ENCODE results near the gene KCNIP1.

KCNIP1 gene

DNA sequence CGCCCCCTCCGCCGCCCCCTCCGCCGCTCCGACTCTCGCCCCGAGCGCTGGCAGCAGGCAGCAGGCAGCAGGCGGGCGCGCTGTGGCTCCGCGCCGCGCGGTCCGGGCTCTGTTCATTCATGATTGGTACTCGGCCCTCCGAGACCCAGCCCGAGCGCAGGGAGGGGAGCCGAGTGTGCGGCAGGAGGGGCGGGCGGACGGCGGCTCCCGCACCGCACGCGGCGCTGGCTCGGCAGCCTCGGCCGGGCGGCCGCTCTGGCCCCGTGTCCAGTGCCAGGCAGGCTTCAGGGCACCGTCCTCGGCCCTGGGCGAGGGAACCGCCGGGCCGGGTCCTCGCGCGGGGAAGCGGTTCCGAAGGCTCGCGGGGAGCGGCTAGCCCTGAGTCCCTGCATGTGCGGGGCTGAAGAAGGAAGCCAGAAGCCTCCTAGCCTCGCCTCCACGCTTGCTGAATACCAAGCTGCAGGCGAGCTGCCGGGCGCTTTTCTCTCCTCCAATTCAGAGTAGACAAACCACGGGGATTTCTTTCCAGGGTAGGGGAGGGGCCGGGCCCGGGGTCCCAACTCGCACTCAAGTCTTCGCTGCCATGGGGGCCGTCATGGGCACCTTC lies at the start of gene KCNIP1:
Gene KCNIP1, plus strand, starts transcription at position 31 of the 607 bp plus-strand sequence.
- Mint-ChIP-seq H3K9me3 (no peaks in the 10 kb centered on the region), H3K36me3 (ENCODE audit: low read depth) (no peaks in the 10 kb centered on the region), H3K27ac (no peak within 1 kb of the TSS), H3K4me1 (ENCODE audit: low read depth) (no peaks in the 10 kb centered on the region), H3K4me3 (no peak within 1 kb of the TSS), H3K27me3 (ENCODE audit: low read depth) (peaks cover 55% of the 10 kb centered on the region)

DNA sequence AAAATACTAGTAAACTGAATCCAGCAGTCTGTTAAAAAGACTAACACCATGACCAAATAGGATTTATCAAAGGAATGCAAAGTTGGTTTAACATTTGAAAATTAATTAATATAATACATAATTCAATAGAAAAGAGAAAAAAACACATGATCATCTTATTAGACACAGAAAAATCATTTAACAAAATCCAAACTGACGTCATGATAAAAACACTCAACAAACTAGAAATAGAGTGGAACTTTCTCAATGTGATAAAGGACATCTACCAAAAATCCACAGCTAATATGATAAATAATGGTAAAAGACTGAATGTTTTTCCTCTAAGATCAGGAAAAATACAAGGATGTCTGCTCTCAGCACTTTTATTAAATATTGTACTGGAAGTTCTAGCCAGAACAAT lies 40.4 kb upstream of the KCNIP1 start:
- no peak overlapping the region for H3K4me3 Mint-ChIP-seq
- no peak overlapping the region for H3K27ac Mint-ChIP-seq
- H3K4me1 Mint-ChIP-seq (ENCODE audit: low read depth), result no peaks in the 10 kb centered on the region
- H3K27me3 Mint-ChIP-seq (ENCODE audit: low read depth), result peaks cover 23% of the 10 kb centered on the region
- no peaks in the 10 kb centered on the region for H3K9me3 Mint-ChIP-seq
- H3K36me3 Mint-ChIP-seq (ENCODE audit: low read depth), result no peaks in the 10 kb centered on the region

DNA sequence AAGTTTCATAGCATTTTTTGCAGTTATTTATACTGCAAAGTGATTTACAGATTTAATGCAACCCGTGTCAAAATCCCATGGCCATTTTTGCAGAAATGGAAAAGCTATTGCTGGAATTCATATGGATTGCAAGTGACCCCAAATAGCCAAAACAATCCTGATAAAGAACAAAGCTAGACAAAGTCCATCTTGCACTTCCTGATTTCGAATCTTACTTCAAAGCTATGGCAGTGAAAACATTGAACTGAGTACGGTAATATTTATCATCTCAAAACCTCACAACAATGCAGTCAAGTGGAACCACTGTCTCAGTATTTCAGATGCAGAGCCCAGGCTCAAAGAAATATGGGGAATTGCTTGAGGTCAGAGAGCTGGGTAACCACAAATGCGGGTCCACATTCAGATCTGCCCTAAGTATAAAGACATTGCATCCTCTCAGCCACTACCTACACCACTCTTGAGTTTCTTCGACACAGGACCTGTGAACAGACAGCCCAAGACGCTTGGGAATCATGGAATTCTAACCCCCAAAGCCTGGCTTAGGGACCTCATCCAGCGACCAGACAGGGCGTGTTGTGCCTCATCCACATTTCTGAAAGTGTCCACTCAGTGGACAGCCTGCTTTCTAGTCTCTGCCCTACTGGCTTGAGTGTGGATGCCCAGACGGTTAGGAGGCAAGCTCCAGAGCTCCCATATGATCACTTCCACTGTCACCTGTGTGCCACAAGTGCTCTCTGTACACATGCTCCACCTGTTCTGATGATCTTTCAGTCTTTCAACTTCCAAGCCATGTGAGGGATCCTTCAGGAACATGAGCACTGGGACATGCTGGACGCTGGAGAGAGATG lies 39.3 kb upstream of the KCNIP1 start:
- Mint-ChIP-seq H3K4me1 (ENCODE audit: low read depth) (no peaks in the 10 kb centered on the region), H3K9me3 (no peaks in the 10 kb centered on the region), H3K4me3 (no peak overlapping the region), H3K27ac (no peak overlapping the region), H3K36me3 (ENCODE audit: low read depth) (no peaks in the 10 kb centered on the region), H3K27me3 (ENCODE audit: low read depth) (peaks cover 17% of the 10 kb centered on the region)

DNA sequence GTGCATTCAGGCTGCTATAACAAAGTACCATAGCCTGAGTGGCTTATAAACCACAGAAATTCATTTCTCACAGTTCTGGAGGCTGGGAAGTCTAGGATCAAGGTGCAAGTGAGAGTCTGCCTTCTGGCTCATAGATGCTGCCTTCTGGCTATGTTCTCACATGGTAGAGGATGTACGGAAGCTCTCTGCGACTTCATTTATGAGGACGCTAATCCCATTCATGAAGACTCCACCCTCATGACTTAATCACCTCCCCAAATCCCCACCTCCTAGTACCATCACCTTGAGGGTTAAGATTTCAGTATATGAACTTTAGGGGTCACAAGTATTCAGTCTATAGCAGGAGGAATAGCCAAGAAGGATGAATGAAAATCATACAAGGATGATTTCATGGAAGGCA lies 37.3 kb upstream of the KCNIP1 start:
- peaks cover 11% of the 10 kb centered on the region for H3K27me3 Mint-ChIP-seq (ENCODE audit: low read depth)
- no peak overlapping the region for H3K4me3 Mint-ChIP-seq
- no peaks in the 10 kb centered on the region for H3K9me3 Mint-ChIP-seq
- H3K27ac Mint-ChIP-seq, result no peak overlapping the region
- no peaks in the 10 kb centered on the region for H3K4me1 Mint-ChIP-seq (ENCODE audit: low read depth)
- no peaks in the 10 kb centered on the region for H3K36me3 Mint-ChIP-seq (ENCODE audit: low read depth)

DNA sequence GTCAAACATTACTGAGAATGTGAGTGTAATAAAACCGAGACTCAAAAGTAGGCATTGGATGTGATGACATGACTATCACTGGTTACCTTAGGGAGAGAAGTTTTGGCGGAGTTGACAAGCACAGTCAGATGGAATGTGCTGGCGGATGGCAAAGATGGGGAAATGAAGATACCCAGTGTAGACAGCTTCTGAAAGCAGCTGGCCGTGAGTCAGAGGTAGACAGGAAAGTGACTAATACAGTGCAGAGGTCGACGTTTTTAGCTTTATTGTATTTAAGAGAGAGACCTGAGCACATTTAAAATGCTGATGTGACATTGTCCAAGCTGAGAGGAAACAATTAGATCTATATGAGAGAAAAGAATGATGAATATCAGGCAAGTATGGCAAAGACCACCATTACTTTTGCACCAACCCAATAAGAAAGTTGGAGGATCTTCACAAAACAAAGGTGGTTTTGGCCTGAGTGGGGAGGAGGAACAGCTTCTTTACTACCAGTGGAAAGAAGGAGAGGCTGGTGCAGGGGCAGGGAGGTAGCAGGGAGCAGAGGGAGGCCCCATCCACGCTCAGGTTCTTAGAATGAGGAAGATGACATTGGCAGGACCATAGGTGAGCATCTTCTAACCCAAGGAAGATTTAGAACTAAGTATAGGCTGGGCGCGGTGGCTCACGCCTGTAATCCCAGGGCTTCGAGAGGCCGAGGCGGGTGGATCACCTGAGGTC lies 36.7 kb upstream of the KCNIP1 start:
- no peaks in the 10 kb centered on the region for H3K4me1 Mint-ChIP-seq (ENCODE audit: low read depth)
- H3K9me3 Mint-ChIP-seq, result no peaks in the 10 kb centered on the region
- no peaks in the 10 kb centered on the region for H3K36me3 Mint-ChIP-seq (ENCODE audit: low read depth)
- no peak overlapping the region for H3K4me3 Mint-ChIP-seq
- H3K27me3 Mint-ChIP-seq (ENCODE audit: low read depth), result peaks cover 11% of the 10 kb centered on the region
- H3K27ac Mint-ChIP-seq, result no peak overlapping the region

DNA sequence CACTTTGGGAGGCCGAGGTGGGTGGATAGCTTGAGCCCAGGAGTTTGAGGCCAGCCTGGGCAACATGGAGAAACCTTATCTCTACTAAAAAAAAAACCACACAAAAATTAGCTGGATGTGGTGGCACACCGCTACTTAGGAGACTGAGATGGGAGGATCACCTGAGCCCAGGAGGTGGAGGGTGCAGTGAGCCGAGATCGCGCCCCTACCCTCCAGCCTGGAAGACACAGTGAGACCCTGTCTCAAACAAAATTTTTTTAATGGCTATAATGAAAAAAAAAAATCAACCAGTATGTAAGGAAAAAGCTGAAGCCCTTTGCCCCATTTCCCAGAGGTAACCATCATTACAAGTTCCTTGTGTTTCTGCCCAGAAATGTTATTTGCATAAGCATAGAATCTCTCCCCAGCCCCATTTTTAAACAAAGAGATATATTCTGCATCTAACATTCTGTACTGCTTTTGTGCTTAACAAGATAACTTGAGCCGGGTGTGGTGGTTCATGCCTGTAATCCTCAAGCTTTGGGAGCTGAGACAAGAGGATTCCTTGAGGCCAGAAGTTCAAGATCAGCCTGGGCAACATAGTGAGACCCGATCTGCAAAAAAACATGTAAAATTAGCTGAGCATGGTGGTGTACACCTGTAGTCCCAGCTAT lies 35.1 kb upstream of the KCNIP1 start:
- Mint-ChIP-seq H3K36me3 (ENCODE audit: low read depth) (no peaks in the 10 kb centered on the region), H3K27me3 (ENCODE audit: low read depth) (peaks cover 11% of the 10 kb centered on the region), H3K9me3 (no peaks in the 10 kb centered on the region), H3K27ac (no peak overlapping the region), H3K4me1 (ENCODE audit: low read depth) (no peaks in the 10 kb centered on the region), H3K4me3 (no peak overlapping the region)

DNA sequence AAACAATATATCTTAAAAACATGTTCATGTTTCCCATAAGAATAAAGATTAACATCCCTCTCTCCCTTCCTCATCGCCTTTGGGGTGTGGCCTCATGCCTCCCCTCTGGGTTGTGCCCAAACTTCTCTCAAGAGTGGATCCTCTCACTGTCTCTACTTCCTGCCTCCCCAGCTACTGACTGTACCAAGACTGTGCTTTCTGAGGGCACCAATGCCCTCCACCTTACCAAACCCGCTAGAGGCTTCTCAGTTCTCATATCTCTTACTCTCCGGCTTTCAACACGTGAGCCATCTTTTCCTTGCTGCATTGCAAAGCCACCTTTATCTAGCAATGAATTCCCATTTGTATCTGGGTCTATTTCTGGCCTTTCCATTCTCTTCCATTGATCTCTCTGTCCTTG lies 34.4 kb upstream of the KCNIP1 start:
- Mint-ChIP-seq H3K36me3 (ENCODE audit: low read depth) (no peaks in the 10 kb centered on the region), H3K4me3 (no peak overlapping the region), H3K27ac (no peak overlapping the region), H3K27me3 (ENCODE audit: low read depth) (peaks cover 11% of the 10 kb centered on the region), H3K4me1 (ENCODE audit: low read depth) (no peaks in the 10 kb centered on the region), H3K9me3 (no peaks in the 10 kb centered on the region)

DNA sequence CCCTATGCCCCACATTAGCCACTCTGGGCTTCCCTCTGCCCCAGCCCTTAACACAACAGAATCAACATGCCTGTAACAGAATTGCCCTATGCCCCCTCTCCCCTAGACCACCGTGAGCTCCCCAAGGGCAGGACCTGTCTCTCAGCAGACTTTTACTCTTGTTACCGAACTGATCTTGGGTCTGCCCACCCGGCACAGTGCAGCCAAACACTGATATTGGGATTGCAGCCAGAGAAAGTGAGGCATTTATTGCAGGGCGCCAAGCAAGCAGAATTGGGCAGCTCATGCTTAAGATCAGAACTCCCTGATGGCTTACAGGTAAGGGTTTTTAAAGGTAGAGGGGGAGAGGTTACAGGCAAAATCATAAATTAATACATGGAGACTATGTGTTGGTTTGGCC lies 33.5 kb upstream of the KCNIP1 start:
- H3K9me3 Mint-ChIP-seq, result no peaks in the 10 kb centered on the region
- no peak overlapping the region for H3K4me3 Mint-ChIP-seq
- no peak overlapping the region for H3K27ac Mint-ChIP-seq
- H3K4me1 Mint-ChIP-seq (ENCODE audit: low read depth), result no peaks in the 10 kb centered on the region
- H3K36me3 Mint-ChIP-seq (ENCODE audit: low read depth), result no peaks in the 10 kb centered on the region
- peaks cover 11% of the 10 kb centered on the region for H3K27me3 Mint-ChIP-seq (ENCODE audit: low read depth)

DNA sequence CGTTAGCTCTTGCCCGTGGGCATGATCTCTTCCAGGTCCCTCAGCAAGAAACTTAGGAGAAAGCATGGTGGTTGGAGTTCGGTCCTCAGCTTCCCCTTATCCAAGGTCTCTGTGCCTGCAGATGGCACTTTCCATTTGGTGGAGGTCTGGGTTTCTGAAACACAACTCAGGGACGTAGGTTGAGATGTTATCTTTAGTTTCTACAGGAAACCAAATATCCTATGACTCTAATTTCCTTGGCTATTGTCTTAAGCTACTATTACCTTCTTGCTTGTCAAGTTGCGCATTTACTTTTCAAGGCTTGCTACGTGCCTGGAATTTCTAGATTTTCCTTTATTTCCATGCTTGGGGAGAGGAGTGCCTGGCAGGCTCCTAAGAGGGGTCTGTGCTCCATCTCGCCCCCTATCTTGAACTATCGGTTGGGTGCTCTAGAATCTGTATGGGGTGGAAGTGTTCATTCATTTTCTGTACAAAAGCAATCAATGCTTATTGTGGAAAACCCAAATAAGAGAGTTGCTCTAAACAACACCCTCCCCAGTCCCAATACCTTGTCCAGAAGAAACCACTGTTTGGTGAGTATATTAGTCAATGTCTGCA lies 32.9 kb upstream of the KCNIP1 start:
- no peaks in the 10 kb centered on the region for H3K9me3 Mint-ChIP-seq
- H3K27me3 Mint-ChIP-seq (ENCODE audit: low read depth), result peaks cover 11% of the 10 kb centered on the region
- H3K36me3 Mint-ChIP-seq (ENCODE audit: low read depth), result no peaks in the 10 kb centered on the region
- H3K27ac Mint-ChIP-seq, result no peak overlapping the region
- no peaks in the 10 kb centered on the region for H3K4me1 Mint-ChIP-seq (ENCODE audit: low read depth)
- no peak overlapping the region for H3K4me3 Mint-ChIP-seq

DNA sequence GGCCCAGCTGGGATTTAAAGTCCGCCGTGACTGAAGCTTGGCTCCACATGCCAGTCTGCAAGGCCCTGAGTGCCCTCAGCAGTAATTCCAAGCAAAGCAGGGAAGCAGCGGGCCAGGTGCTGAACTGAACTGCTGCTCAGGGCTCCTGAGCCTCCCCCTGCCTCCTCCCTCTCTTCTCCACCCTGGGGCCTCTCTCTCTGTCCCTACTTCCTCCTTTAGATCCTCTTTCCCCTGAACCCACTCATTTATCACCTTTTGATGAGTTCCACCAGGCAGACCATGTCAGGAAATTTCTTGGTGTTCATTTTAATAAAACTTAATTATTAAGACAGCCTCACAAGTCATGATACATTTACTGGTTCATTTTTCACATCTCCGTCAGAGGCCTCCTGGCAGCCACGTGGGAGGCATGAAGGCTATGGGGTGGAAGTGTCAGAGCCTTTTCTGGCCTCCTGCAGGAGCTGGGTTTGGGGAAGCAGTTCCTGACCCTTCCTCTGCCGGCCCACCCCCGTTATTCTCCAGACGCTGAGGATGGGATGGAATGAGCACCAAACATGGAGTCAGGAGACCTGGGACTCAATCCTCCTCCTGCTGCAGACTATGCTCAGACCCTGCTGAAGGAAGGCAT lies 32.2 kb upstream of the KCNIP1 start:
- Mint-ChIP-seq H3K36me3 (ENCODE audit: low read depth) (no peaks in the 10 kb centered on the region), H3K4me1 (ENCODE audit: low read depth) (no peaks in the 10 kb centered on the region), H3K9me3 (no peaks in the 10 kb centered on the region), H3K27me3 (ENCODE audit: low read depth) (peaks cover 11% of the 10 kb centered on the region), H3K4me3 (no peak overlapping the region), H3K27ac (no peak overlapping the region)

DNA sequence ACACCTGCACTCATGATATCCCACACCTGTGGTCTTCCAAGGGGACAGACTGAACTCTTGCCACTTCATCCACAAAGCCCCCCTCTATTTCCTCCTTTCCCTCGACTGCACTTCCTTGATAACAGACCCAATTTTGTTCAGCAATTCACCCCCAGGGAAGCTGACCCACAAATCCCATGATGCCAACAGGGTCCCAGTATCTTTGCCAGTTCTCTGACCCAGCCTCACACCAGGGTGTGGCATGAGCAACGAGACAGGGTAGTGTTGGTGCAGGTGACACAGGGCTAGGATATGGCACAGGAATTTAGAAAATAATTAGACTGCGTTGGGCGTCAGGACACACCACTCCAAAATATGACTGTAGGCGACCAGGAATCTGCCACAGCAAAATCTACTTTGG lies 30.2 kb upstream of the KCNIP1 start:
- H3K4me1 Mint-ChIP-seq (ENCODE audit: low read depth), result no peaks in the 10 kb centered on the region
- H3K9me3 Mint-ChIP-seq, result no peaks in the 10 kb centered on the region
- no peaks in the 10 kb centered on the region for H3K36me3 Mint-ChIP-seq (ENCODE audit: low read depth)
- H3K27ac Mint-ChIP-seq, result no peak overlapping the region
- H3K27me3 Mint-ChIP-seq (ENCODE audit: low read depth), result peaks cover 11% of the 10 kb centered on the region
- no peak overlapping the region for H3K4me3 Mint-ChIP-seq

DNA sequence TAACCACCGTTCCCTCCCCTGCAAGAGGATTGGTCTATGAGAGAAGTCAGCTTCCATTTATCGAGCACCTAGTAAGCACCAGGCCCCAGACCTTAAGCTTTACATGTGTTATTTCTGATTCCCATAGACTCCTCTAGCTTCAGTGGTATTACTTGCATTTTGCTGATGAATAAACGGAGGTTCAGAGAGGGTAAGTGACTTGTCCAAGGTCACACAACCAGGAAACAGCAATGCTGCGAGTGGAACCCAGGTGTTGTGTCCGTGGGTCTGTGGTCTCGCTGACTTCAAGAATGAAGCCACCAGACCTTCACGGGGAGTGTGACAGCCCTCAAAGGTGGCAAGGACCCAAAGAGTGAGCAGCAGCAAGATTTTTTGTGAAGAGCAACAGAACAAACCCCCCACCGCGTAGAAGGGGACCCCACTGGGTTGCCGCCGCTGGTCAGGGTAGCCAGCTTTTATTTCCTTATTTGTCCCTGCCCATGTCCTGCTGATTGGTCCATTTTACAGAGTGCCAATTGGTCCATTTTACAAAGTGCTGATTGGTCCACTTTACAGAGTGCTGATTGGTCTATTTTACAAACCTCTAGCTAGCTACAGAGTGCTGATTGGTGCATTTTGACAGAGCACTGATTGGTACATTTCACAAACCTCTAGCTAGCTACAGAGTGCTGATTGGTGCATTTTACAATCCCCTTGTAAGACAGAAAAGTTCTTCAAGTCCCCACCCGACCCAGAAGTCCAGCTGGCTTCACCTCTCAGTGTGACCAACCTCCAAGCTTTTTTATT lies 29.1 kb upstream of the KCNIP1 start:
- Mint-ChIP-seq H3K27me3 (ENCODE audit: low read depth) (peaks cover 7% of the 10 kb centered on the region), H3K4me1 (ENCODE audit: low read depth) (no peaks in the 10 kb centered on the region), H3K36me3 (ENCODE audit: low read depth) (no peaks in the 10 kb centered on the region), H3K9me3 (no peaks in the 10 kb centered on the region), H3K27ac (no peak overlapping the region), H3K4me3 (no peak overlapping the region)

DNA sequence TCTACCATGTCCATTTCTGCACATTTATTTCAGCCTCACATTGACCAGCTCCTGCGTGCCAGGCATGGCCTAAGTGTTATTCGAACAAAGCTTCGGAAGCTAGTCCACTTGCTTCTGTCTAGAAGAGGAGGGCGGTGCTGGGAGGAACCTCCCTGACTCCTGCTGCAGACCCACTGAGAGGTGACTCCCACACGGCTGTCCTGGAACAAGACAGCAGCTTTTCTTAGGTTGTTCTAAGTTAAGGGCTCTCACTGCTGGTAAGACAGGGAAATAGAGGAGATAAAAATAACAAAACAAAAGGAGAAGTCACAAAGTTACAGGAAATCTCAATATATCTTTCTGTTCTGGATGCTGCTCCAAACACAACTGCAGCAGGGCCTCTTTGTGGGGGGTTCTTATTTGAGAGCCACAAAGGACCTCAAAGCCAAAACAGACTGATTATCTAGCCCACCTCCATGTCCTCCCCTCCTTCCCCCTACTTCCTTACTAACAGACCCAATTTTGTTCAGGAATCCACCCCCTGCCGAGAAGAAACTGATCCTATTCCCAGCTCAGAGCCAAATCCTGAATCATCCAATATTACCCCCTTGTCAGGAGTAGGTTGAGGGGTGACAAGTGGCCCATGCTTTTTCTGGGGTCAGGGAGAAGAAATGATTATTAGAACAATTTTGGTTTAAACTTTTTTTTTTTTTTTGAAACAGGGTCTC lies 28.4 kb upstream of the KCNIP1 start:
- no peaks in the 10 kb centered on the region for H3K36me3 Mint-ChIP-seq (ENCODE audit: low read depth)
- no peak overlapping the region for H3K4me3 Mint-ChIP-seq
- peaks cover 2% of the 10 kb centered on the region for H3K27me3 Mint-ChIP-seq (ENCODE audit: low read depth)
- H3K4me1 Mint-ChIP-seq (ENCODE audit: low read depth), result no peaks in the 10 kb centered on the region
- no peaks in the 10 kb centered on the region for H3K9me3 Mint-ChIP-seq
- H3K27ac Mint-ChIP-seq, result no peak overlapping the region
